CD4-positive, alpha-beta T cell treated with Interleukin-15 for 4 hours (primary cell): ENCODE data around the gene PDE5A.
"Not testable (repeated sequence)": the region's sequence is repeated elsewhere in the genome, so short reads cannot be mapped to it uniquely, and the experiment has no call there.

Source experiments
- DNase-seq: peaks from one replicate; pipeline ENCODE4 v3.0.0-alpha.2; 2020; ENCODE audit warnings: low spot score

The PDE5A gene

DNA sequence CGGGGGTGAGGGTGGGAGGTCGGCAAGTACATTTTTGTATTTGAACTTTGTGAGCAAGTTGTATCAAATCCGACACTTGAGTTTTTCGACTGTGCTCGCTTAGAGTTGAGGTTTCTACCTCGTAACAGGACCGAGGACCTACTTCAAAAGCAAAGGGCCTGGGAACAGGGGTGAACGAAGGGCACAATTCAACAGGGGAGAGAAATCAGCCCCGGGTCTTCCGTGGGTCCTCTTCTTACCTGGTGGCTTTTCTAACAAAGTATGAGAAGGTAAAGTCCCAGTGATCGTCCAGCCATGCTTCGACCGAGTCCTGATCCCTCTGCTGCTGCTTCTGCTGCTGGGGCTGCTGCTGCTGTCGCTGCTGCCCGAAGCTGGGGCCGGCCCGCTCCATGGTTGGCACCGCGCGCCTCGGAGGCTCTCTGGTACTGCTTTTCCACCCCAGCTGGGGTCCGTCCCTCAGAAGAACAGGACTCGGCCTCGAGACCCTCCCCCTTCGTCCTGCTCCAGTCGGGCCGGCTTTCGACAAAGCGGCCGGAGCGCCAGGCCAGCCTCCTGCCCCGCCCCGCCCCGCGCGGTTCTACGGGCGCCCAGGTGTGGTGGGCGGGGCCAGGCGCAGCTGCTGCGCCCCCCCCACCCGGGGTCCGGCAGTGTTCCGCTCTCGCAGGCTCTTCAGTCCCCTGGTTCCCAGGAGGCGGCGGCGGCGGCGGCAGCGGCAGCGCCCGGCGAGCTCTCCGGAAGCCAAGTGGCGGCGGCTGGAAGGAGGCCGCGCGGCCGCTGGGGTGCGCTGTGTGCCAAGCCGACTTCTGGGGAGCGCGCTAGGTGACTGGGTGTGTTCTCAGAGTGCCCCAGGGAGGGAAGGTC lies at the start of gene PDE5A:
TSS of gene PDE5A (minus strand) at position 524 of the 861 bp plus-strand sequence. CDS start at position 391, 133 bp downstream.
- DNase-seq: peak; percentile 76

DNA sequence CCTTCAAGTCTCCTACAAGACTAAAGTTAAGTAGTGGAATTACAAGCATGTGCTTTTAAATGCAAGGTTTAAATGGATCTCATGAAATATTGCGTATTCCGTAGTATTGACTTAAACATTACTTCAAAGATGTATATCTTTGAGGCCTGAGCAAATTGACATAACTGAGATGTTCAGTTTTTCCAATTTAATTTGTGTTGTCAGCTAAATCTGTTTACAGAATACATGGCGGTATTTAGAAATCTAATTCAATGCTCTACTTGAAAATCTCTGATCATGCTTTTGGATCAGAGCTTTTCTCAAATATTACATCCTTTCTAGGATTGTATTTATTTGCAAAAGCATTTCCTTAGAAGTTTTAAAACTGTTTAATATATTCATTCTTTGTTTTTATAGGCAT lies 47.5 kb upstream of the PDE5A start:
- DNase-seq: no peak

DNA sequence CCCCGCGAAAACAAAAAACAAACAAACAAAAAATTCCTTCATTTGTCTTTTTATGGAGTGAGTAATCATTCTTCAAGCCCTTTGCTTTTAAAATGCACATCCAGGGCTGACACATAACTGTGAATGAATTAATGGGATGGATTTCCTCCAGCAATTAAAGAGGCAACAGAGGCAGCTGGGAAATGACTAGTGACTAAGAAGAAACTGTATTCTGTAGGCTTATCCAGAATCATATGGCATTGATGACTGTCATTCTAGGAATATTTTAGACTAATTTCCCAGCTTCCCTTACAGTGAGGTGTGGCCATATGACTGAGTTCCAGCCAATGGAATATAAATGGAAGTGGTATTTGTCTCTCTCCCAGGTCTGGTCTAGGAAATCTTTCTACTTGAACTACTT lies 46.8 kb upstream of the PDE5A start:
- DNase-seq: no peak

DNA sequence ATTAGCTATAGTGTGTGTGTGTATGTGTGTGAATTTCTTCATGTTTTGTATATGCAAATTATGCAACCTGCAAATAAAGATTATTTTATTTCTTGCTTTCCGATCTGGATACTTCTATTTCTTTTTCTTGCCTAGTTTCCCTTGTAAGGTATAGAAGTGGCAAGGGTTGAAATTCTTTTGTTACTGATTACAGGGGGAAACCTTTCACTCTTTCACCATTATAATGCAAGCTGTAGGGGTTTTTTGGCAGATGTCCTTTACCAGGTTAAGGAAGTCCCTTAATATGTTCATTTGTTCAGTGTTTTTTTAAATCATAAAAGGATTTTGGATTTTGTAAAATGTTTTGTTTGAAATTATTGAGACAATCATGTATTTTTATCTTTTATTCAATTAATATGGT lies 44.3 kb upstream of the PDE5A start:
- DNase-seq: no peak

DNA sequence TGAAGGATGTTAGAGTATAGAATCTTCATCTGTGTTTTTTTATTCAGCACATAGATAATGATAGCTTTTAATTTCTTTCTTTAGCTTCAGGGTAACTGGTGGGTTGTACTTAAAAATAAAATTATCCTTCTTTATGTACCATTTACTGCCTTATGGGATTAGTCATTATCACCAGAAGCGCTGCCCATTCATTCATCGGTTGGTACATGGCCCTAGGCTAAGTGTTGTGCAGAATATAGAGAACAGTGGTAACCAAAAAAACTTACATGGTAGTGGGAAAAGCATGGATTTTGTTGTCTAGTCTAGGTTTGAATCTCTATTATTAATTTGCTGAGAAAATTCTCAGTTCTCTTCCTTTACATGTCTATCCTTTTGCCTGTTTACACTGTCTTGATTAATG lies 43.5 kb upstream of the PDE5A start:
- DNase-seq: no peak

DNA sequence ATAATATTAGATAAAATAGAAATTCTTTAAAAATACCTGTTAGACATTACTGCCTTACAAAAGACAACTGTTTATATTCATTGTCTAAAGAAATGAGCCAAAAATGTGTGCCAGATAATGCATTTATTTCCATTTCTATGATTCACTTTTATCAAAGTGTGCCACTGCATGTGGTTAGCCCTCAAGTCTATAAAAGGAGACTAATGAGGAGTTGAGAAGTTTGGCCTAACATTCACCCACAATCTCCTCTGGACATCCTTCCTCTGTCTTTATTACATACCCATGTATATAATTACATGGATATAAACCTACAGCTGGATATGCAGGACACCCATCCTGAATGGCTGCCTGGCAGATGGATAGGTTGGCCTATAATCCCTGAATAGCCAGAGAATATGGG lies 42.6 kb upstream of the PDE5A start:
- DNase-seq: no peak

DNA sequence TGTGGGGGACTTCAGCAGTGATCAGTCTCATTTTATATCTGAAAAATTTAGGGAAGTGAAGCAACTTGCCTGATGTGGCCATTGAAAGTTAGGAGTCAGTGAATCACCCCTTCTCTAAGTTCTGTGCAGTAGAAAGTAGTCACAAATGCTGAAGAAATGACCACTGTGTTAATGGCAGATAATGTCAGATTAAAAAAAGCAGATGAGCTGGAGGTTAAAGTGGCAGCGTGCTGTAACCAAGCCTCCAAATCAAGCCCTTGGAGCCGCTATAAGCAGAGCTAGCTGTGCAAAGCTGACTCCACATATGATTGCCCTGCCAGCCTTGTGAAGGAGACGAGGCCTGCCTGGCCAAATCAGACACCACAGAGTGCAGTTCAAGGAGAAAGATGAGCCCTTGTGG lies 39.2 kb upstream of the PDE5A start:
- no peak for DNase-seq

DNA sequence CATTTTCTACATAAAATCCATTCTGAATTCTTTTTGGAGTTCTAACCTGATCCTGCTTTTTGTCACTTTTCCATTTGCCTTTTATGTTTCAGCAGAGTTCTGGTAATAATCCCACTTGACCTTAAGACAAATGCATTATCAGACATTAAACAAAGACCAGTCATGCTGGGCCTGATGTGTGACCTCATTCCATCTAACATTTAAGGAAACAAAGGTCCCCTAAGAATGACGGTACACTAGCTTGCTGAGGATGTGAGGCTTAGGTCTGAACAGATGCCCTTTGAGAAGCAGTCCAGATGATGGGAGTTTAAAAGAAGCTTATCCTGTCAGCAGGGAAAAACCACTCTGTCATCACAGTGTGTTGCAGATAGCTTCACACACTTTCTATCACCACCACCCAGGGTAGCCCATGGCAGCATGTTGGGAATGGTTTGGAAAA lies 38.1 kb upstream of the PDE5A start:
- no peak for DNase-seq

DNA sequence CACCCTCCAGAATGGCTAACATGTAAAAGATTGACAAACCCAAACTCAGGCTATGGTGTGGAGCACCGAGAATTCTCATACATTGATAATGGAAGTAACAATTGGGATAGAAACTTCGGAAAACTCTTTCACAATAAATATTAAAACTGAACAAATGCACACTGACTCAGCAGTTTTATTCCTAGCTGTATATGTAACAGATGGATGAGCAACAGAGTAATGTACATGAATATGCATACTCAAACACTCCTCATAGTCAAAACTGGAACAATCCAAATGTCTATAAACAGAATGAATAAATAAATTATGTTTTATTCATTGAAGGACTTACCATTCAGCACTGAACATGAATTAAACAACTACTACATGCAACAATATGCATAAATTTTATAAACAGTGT lies 37.1 kb upstream of the PDE5A start:
- DNase-seq: no peak

DNA sequence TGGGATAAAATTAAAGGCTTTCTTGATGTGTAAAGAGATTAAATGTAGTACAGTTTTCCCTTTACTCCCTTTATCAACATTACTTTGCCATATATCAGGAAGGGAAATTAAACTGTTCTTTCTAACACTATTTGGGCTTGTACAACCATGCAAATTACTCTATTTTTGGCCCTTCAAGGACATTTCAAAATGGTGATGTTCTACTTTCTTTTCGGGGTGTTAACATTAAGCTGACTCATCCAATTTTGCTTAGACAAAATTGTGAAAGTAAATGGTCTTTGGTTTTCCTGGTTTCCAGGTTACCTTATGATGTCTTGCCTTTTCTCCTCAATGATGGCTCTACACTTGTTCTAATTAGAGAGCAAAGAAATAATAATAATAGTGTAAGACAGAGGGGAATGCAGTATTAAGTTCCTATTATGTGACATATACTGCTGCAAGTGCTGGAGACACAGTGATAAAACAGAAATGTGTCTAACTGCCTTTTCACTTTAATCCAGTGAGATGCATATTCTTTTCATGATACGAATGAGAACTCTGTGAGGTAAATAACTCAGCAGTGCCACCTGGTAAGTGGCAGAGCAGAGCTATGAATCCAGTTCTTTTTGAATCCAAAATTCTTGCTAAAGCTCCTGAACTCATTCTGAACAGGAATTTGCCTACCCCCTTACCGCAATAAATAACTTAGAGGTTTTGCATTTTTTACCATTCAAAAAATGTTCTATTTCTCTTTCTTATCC lies 35.7 kb upstream of the PDE5A start:
- no peak for DNase-seq

DNA sequence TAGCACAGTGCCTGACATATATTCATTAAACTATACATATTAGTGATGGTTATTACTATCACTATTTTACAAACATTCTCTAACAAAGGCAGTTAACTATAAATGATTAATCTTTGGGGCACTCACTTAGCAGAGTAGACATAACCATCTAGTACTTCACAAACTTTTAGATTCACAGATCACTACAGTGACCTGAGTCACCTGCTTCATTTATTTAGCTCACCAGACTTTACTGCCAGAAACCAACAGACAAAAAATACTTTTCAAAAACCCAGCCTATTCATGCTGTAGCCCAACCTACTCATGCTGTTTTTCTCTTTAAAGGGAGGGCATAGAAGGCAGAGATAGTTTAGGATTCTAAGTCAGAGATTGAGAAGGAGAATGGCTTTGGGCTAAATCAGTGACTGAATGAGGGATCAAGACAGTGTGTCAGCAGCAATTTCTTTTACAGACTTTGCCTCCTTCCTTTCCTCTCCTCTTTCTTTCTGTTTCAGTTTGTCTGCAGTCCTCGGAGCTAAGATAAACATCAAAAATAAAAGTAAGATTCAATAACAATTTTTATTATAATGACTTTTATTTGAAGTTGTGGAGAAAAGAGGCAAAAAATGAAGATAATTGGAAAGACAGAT lies 34.7 kb upstream of the PDE5A start:
- no peak for DNase-seq

DNA sequence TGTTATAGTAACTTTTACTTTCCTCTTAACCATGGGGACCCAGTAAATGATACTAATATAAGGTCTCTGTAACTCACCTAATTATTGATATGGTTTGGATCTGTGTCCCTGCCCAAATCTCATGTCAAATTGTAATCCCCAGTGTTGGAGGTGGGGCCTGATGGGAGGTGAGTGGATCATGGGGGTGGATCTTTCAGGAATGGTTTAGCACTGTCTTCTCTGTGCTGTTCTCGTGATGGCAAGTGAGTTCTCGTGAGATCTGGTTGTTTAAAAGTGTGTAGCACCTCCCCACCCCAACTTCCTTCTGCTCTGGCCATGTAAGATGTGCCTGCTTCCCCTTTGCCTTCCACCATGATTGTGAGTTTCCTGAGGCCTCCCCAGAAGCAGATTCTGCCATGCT lies 34.0 kb upstream of the PDE5A start:
- DNase-seq: not testable (repeated sequence)

DNA sequence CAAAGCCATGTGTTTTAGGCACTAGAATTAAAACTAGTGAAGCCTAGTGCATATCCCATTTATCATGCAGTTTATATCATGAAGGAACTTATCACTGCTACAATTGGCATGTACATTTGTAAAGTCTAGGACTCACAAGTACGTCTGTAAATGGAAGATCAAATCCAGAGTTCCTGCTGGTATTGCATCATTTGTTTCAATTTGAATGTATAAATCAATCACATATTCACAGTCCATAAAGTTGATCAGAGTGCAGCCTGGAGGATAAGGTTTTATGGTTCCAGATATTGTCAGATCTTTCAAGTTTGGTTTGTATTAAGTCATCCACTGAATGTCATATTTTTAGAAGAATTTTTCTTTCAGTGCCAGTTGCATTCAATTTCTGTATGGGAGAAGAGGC lies 32.6 kb upstream of the PDE5A start:
- no peak for DNase-seq

DNA sequence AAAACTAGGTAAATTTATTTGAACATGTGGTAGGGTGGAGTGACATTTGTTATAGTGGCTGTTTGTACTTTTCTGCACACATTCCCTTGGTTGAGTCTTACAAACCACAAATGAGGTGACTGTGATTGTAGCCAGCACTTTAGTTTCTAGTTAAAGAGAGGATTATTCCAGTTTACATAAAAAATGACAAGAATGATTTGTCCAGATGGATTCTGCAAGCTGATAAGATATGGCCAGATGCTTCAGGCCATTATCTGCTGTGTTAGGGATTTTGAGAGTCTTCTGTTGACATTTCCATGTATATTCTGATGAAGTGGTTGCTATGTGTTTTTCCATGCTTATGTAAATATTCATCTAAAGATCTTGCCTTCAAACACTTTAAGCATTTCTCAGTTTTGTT lies 31.0 kb upstream of the PDE5A start:
- no peak for DNase-seq

DNA sequence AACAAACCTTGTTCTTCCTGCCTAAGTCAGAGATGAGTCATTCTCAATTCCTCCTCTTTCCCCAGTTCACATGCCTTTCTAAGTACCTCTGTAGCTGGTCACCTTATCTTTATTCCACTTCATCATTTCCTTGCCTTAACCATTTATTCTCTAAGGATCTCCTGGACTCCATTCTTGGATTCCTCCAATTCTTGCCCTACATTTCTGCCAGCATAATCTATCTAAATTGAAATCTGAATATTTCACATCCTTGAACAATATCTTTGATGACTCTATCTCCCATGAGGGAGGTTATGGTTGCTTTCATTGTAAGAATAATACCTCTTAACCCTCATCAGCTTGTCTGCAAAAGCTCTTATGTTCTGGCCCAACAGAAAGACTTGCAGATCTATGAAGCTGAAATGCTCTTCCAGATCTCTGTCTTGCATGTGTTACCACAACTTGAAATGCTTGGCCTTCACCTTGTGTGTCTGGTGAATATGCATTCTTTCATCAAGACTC lies 28.6 kb upstream of the PDE5A start:
- no peak for DNase-seq

DNA sequence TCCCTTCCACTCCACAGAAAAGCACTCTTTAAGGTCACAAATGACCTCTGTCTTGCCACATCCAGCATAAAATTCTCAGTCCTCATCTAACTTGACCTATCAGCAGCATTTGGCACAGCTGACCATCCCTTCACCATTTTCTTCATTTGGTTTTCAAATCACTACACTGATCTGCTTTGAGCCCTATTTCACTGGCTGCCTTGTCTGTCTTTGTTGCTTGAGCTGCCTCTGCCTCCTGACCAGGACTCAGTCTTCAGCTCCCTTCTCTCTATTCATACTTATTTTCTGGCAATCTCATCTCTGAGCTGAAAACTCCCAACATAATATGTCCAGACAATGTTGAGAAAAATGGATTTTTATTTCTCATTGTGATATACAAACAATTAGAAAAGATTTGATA lies 27.7 kb upstream of the PDE5A start:
- no peak for DNase-seq

DNA sequence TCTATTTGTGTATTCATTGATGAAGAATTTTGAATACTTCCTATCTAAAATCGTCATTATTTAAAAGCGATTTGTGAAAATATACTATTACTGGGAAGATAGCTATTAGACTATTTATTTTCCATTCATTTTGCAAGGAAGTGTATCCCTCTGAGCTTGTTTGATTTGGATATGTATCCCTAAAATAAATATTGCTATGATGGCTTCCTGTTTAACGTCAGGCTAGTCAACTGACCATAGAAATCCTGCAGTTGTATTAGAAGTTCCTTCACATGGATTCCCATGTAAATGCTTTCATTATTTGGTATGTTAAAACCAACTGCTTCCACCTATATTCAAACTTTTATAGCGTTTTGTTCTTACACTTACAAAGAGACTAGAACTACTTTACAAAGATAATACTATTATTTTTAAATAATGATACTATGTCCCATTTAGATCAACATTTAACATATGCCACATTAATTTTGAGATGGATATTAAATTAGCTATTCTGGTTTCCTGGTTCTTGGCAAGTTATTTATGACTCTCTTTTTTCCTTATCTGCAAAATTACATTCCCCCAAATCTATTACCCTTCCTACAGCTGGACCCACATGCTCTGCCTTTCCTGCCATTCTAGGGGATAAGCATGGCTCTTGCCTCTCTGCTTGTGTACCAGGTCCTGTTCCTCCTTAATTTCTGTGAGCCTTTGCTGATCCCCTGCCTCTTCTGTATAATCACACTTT lies 26.7 kb upstream of the PDE5A start:
- DNase-seq: no peak

DNA sequence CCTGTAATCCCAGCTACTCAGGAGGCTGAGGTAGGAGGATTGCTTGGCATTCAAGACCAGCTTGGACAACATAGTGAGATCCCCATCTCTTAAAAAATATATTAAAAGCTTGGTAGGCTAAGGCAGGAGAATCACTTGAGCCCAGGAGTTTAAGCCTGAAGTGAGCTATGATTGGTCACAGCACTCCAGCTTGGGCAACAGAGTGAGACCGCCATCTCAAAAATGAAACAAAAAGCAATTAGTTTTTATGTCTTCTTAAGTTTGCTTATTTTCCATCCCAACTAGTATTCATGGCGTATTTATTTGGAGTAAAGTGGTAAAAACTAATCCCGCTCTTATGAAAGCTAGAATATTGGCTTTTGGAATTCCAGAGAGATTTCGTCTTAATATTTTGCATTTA lies 25.4 kb upstream of the PDE5A start:
- DNase-seq: no peak

DNA sequence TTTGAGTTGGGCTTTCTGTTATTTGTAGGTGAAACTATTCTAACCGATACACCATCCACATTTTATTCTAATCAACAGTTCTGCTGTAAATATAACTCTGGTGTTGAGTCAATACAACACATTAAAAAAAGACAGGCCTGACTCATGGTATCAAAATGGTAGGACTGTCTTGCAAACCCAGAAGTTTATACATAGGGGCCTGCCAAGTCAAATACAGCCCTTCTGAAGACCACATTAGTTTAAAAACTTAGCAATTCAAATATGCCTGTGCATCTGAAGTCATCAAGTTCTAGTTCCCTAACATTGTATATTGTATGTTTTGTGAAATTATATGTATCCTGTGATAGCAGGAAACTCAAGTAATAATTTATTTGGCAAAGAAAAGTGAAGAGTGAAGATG lies 24.4 kb upstream of the PDE5A start:
- DNase-seq: no peak

DNA sequence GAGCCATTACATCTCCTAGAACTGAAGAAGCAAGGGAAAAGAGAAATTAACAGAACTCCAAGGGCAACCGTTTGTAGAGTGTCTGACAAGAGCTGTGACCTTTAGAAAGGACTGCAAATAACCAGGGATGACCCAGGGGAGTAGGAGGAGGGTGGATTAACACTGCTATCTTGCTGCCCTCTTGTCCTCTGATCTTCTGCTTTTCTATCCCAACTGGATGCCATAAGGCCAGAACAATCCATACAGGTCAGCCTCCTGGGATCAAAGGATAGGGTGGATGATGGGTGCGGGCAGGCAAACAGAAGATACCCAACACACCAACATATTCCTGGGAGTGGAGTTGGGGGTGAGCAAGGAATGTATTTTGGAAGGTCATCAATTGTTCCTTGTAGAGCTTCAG lies 19.8 kb upstream of the PDE5A start:
- DNase-seq: no peak

DNA sequence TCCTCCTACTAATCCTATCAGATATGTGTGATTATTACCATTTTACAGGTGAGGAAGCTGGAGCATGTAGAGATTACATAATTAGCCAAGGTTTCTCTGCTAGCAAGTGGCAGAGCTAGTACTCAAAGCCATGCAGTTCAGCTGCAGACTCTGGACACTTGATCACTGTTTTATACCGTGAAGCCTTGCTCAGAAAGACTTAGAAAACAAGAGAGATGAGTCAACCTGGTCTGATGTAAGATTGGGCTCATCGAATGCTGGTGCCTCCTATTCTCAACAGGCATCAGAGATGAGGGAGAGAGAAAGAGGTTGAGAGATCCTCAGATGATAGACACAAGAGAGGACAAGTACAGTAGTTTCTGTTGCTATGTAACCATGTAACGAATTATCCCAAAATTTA lies 19.0 kb upstream of the PDE5A start:
- no peak for DNase-seq
